Mucosa of descending colon (tissue), 3 donors: ENCODE results near the gene DUOXA1. TPM values are rescaled to one million over a fixed set of nuclear protein-coding genes. Genes with fewer than 3 reads are reported as not detected.

Experiments
- ATAC-seq: fragments of 200-7000 bp; cut with Tn5 transposase; one replicate; pipeline ENCODE4 v1.9.1; 2020; ENCODE audit warnings: mild to moderate bottlenecking, moderate library complexity
- DNase-seq, 3 donors: peaks; one replicate each; pipeline ENCODE4 v3.0.0-alpha.2; 2020
- H3K36me3 ChIP-seq: fragments of 200-600 bp; one replicate; pipeline ENCODE4 v1.8.0; 2021; ENCODE audit warnings: low read depth, mild to moderate bottlenecking
- H3K4me1 ChIP-seq: fragments of 200-600 bp; one replicate; pipeline ENCODE4 v1.8.0; 2021; ENCODE audit warnings: low read depth, mild to moderate bottlenecking
- H3K4me3 ChIP-seq: fragments of 200-600 bp; one replicate; pipeline ENCODE4 v1.8.0; 2021; ENCODE audit warnings: mild to moderate bottlenecking
- H3K9me3 ChIP-seq: fragments of 200-600 bp; one replicate; pipeline ENCODE4 v1.8.0; 2021; ENCODE audit warnings: mild to moderate bottlenecking
- CTCF ChIP-seq: fragments of 200-600 bp; IDR thresholded peaks from one replicate; pipeline ENCODE4 v1.8.0; 2022; ENCODE audit warnings: antibody characterized with exemption, mild to moderate bottlenecking
- intact Hi-C, 2 donors: fragments of 100-400 bp; cut with DNase I in 1 of 2; cut with micrococcal nuclease in 1 of 2; formaldehyde crosslinking; loops; one replicate each; pipeline versions ENCODE4 v1.11.0 to v1.11.1; 2022; cut with DNase I, micrococcal nuclease
- total RNA-seq, 3 donors: library from RNA; stranded (reverse); fragmentation: NEBNext Ultra II Directional in 2 of 3; extraction: Animal tissue kit (Norgen Biotek cat#: 25700) in 2 of 3; gene quantifications; one replicate each; pipeline versions ENCODE4 v1.2.1 to v1.2.4, GENCODE V29; 2021 to 2023
- donor health status: DM: no; HTN: no; CAD: no; lungs with moderate emphysema.
- donor health status: DM: no; HTN: no; CAD: no.
- donor health status: DM: no; HTN: yes; CAD: no.

The DUOXA1 gene
- total RNA-seq, 3 donors from 2014 or later = 0.29 to 1.6 (median 1.6) TPM

GRCh38 chr15:45134682-45135604, 5.3 kb upstream of the DUOXA1 start:
- no peaks in the 10 kb centered on the region for H3K9me3 ChIP-seq
- peaks cover 10% of the 10 kb centered on the region for H3K4me1 ChIP-seq
- no peaks in the 10 kb centered on the region for H3K36me3 ChIP-seq
- TF ChIP-seq CTCF = no peak
- intact Hi-C loops = no loop called here
- DNase-seq (peak in 2 of 3 donors; percentile 61 to 74), ATAC-seq (peak; percentile 90)
- no peak overlapping the region for H3K4me3 ChIP-seq

- no peak overlapping the region for H3K4me3 ChIP-seq
- no peak for ATAC-seq
- no peak for DNase-seq
- H3K4me1 ChIP-seq = peaks cover 18% of the 10 kb centered on the region
- intact Hi-C loops = no loop called here
- no peaks in the 10 kb centered on the region for H3K9me3 ChIP-seq
- TF ChIP-seq CTCF = no peak
- H3K36me3 ChIP-seq = no peaks in the 10 kb centered on the region
Measured at GRCh38 chr15:45134046-45134445, 4.4 kb upstream of the DUOXA1 start.

- Histone ChIP-seq H3K36me3 (no peaks in the 10 kb centered on the region), H3K4me3 (no peak overlapping the region), H3K9me3 (no peaks in the 10 kb centered on the region), H3K4me1 (peaks cover 18% of the 10 kb centered on the region)
- no peak for TF ChIP-seq CTCF
- DNase-seq = no peak
- no peak for ATAC-seq
- intact Hi-C loops = no loop called here
Measured at GRCh38 chr15:45133561-45133920, 3.9 kb upstream of the DUOXA1 start.

- Histone ChIP-seq H3K4me3 (no peak overlapping the region), H3K36me3 (no peaks in the 10 kb centered on the region), H3K9me3 (no peaks in the 10 kb centered on the region), H3K4me1 (peaks cover 18% of the 10 kb centered on the region)
- no peak for TF ChIP-seq CTCF
- intact Hi-C loops = no loop called here
- no peak for ATAC-seq
- no peak for DNase-seq
Measured at GRCh38 chr15:45132844-45133560, 3.3 kb upstream of the DUOXA1 start.

GRCh38 chr15:45131510-45131909, 1.8 kb upstream of the DUOXA1 start:
- ATAC-seq = no peak
- Histone ChIP-seq H3K9me3 (no peaks in the 10 kb centered on the region), H3K4me3 (no peak overlapping the region), H3K4me1 (peaks cover 18% of the 10 kb centered on the region), H3K36me3 (no peaks in the 10 kb centered on the region)
- no peak for TF ChIP-seq CTCF
- no peak for DNase-seq
- intact Hi-C loops = no loop called here
